Endometrium (tissue), 2 donors: ENCODE results near the gene RALGDS.

Experiments used
- FAIRE-seq: peaks from 2 replicates; lab custom pipeline; 2012; peaks lifted over from hg19 to GRCh38; lab: Jason Lieb, UNC
- donor health status: control.
- donor health status: control.

Gene RALGDS

DNA sequence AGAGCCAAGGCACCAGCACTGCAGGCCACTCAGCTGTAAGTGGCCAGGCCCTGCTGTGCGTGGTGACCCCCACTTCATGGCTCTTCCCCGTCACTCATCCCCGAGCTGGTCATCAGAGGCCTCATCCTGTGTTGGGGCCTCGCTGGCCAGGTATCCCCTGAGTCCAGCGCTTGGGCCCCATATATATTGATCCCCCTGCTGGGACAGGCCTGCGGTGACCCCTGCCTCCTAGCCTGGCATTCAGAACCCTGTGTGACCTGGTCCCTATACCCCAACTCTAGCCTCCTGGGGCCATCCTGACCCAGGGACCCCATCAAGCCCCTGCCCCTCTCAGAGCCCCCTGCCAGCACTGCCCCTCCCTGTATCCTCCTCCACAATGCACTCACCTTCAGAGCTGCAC, 30.0 kb upstream of the RALGDS start:
- no peak for FAIRE-seq

DNA sequence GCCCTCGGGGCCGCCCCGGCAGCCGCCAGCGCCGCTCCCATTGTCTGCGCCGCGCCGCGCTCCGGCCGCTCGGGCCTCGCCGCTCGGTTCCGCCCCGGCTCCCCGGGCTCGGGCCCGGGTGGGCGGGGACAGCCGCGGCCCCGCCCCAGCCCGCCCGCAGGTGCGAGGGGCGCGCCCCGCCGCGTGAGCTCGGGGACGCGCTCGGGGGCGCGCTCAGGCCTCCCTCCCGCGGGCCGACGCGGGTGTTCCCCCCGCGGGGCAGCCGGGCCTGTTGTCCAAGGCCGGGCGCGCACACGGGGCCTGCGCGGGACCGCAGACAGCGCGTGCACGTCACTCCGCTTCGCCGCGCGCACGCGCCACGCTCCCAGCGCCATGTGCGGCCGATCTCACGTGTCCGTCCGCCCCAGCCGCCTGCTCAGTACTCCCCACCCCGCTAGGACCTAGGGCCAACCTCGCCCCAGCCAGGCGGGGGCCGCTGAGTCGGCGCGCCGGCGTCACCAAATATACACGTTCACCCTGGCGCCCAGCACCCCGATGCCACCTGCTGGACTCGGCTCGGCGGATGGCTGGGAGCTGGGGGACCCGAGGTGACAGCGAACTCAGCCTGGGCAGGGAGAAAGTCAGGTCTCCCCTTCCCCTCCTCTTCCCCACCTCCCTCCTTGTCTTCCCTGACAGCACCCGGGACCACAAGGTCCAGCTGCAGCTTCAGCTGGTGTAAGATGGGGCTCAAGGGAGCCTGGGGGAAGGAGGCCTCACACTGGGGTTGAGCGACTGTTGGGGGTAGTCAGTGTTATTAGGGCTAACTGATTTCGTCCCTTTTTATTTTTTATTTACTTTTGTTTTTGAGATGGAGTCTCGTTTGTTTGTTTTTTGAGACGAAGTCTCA, 28.3 kb upstream of the RALGDS start:
- no peak for FAIRE-seq

DNA sequence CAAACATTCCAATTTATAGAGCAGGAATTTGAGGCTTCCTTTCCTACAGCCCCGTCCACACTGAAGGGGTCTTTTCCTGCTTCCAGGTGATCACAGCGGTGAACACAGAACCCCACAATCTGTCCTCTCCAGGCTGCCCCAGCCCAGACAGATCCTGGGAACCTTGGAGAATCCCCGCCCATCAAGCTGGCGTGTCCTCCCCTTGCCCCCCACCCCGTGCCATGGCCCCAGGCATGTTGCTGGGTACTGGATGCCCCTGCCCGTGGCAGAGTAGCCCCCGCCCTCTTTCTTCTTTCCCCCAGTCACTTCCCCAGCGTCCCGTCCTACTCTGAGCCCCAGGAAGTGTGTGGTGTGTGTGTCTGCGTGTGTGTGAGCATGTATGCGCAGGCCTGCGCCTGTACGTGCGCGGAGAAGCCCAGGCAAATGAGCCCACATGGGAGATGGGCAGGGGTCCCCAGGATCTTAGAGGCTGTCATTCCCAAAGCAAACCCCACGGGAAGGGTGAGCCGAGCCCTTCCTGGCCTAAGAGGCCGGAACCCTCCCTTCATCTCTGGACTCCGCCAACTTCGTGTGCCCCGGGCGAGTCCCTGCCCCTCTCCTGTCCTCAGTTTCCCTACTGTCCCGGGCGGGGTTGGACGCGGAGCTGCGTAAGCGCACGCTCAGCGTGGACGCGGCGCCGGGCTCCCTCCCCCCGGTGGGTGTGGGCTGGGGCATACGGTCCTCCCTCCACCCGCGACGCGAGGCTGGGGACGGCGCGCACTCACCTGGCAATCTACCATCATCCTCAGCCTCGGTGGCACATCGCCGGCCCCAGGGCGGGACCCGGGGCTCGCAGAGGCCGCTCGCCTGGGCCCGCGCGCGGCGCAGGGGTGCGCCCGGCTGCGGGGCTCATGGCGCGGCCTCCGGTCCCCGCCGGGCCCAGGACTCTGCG, 27.4 kb upstream of the RALGDS start:
- no peak for FAIRE-seq

DNA sequence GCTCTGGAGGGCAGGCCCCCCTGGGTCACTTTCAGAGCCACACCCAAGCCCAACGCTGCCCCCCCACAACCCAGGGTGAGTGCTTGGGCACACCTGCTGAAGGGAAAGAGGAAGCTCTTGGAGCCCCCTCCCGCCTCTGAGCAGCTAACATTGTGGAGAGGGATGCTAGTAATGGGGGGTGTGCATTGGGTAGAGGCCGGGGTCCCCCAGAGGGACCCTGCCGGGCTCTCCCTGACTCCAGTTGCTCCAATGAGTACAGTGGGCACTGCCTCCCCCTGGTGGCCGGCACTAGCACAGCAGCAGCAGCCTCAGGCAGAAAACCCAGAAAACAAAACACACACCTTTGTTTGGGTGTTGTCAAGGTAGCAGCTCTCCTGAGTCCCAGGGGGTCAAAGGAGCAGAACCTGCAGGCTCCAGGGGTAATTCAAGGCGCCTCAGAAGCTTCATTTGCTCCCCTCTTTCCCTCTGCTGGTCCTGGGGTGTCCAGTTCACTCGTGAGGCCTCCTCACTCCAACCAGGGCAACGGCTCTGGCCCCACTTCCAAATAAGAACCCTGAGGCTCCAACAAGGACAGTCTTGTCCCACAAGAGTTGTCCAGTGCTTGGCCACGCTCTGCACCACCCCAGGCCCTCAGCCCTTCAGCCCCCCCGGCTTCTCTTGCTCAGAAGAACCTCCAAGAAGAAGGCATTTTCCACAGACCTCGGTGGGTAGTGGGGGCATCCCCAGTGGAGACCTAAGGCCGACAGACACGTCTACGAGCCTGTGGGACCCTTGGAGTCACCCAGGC, 26.6 kb upstream of the RALGDS start:
- FAIRE-seq: no peak

DNA sequence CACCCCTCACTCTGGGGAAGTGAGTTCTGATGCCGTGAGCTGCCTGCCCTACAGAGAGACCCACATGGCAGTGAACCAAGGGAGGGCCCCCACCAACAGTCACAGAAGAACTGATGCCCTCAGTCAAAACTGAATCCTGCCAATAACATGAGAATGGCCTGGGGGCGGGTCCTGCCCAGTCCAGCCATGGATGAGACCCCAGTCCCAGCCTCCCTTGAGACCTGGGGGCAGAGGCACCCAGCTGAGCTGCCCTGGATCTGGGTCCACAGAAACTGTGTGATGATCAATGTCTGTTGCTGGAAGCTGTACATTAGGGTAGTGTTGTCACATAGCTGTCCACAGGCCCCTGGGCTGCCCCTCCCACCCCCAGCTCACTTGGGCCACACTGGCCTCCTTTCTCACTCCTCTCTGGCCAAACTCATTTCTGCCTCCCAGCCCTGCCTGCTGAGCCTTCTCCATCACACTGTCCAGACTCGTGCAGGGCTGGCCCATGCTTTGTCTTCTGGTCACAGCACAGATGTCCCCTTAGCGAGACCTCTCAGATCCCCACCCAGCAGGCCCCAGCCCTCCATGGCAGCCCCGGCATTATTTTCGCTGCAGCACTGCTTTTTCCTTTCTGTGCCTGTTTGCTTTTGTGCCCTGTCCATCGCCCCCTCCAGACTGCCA, 25.8 kb upstream of the RALGDS start:
- FAIRE-seq: no peak

DNA sequence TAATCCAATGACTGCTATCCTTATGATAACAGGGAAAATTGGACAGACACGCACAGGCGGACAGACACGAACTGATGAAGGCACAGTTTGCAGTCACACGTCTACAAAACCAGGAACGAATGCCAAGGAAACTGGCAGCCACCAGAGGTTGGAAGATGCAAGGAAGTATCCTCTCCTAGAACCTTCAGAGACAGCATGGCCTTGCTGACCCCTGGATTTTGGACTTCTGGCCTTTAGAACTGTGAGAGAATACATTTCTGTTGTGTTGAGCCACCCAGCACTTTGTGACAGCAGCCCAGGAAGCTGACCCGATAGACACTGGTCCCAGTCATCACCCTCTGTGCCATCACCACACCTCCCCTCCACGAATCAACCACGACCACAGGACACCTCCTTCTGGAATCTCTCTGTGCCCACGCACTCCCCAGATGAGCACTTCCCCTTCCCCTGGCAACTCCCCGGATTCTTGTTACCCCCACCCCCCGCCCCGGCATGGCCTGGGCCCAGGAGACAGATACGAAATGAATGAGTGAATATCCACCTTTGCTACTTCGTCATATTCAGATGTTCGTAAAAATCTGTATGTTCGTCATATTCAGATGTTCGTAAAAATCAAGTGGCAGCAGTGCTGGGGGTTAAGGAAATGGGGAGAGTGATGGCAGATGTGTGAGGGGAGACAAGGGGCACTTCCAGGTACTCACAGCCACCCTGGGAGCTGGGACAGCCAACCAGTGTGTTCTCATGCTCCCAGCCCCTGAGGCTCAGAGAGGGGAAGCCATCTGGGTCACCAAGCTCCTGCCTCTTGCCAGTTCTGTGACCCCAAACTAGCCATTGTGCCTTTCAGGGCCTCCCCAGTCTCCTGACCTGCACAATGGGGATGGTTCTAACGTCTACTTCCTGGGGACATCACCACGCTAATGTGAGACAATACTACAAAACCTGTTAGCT, 24.1 kb upstream of the RALGDS start:
- no peak for FAIRE-seq

DNA sequence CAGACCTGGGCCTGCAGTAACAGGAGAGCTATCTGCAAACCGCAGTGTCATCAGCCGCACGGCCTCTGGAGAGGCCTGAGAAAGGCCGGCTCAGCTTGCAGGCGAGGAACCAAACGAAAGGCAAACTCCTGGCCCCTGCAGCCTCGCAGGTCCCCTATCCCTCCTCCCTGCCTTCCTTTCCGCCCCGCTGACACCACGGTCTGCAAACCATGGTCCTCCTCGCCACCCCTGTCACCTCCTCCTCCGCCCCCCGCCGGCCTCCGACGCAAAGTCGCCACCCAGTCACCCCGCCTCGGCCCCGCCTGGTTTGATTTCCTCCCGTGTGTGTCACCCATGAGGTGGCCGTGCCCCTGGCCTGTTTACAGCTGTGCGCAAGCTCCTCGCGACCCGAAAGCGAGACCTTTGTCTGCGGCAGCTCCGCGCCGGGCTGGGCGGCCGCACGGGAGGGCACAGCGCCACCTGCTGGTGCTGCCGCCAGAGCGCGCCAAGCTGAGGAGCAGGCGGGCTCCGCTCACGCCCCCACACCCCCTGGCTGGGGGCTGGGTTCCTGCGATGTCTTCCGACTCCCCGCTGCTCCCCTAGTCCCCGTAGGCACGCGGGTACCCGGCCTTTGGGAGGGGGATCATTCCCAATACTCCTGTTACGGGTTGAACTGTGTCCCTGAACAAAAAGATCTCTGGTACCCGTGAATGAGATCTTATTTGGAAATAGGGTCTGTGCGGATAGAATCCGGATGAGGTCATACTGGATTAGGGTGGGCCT, 23.3 kb upstream of the RALGDS start:
- FAIRE-seq: no peak

DNA sequence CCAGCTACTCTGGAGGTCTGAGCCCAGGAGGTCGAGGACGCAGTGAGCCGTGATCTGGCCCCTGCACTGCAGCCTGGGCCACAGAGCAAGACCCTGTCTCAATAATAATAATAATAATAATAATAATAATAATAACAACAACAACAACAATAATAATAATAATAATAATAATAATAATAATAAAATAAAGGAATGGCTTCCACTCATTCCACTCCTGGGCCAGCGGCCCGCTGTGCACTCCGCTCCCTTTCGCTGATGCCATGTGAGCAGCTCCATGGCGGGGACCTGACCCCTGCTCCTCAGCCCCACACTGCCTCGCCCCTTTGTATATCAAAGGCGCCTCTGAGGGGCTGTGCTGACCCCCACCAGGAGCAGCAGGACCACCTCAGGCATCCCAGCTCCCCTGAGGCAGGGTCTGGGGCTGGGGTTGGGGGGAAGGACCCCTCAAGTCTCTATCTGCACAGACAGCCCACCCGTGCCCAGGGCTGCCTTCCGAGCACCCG, 22.6 kb upstream of the RALGDS start:
- FAIRE-seq: no peak

DNA sequence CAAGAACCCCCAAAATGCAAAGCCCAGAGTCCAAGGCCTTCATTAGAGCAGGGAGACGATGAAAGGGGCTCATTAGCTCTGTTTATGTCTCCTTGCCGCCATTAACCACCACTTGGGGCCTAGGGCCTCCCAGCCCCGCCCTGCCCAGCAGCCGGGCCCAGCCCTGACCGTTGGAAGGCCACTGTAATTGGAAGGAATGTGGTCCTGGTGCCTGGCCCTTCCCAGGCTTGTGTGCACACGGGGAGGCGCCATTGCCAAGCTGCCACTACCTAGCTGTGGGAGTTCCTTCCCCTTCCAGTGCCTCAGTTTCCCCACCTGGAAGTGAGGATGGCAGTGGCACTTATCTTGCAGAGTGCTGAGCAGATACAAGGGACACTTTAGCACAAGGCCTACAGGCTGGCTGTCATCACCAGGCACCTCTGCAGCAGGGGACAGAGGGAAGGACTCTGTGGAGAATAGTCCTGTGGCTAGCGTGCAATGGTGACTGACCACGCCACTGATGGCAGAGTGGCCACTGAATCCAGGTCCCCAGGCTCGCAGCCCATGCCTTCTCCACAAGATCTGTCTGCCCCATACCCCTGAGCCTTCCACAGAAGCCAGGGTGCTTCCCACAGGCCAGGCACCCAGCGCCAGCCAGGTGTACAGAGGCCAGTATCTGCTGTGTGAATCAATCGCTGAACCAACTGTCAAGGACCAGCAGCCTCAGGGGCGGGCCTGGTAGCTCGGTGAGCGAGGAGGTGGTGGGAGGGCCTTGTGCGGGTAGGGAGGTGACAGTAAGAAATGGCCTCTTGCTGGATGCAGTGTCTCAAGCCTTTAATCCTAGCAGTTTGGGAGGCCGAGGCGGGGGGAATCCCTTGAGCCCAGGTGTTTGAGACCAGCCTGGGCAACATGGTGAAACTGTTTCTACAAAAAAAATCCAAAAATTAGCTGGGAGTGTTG, 21.9 kb upstream of the RALGDS start:
- FAIRE-seq: no peak

DNA sequence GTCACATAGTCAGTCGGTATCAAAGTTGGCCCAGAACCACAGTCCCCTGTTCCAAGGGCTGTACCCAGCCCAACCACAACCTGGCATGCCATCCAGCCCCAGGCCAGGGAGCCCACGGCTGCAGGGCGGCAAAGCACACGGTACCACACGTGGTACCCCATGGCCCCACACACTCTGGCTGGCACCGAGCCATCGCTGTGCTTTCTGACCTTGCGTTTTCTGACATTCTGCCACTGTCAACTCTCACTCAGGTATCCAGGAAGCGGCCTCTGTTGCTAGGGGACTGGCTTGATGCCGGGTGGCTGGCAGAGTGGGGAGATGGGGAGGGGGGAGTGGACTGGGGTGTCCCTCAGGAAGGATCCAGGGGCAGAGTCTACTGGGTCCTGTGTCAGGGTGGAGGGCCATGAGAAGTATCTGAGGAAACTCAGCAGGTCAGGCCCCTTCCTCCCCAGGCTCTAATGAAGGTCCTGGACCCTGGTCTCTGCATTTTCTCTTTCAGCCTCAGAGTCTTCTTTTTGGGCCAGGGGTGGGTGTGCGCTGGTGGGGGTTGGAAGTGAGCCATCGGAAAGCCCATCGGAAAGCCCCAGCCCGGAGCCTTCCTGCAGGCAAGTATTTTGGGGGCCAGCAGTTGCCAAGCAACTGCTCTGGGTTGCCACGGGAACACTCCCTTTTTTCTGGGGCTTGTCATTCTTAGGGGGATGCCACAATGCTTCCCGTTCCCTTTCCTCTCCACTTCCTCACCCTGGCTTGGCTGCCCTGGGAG, 21.0 kb upstream of the RALGDS start:
- FAIRE-seq: no peak

DNA sequence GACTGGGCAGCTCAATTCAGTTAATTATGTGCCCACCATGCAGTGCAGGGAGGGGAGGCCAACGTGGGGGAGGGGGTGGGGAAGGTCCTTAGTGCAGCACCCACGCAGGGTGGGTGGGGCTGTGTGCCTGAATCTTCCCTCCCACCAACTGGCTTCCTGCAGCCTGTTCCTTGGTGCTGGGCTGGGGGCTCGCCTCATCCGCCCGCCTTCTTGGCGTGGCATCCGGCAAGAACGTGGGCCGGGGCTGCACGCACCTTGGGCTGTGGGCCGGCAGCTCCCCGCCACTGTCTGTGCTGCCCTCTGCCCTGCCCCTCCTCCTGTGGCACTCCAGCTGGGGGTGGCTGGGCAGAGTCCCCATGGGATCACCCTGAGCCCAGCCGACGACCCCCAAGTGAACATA, 19.6 kb upstream of the RALGDS start:
- FAIRE-seq: no peak

DNA sequence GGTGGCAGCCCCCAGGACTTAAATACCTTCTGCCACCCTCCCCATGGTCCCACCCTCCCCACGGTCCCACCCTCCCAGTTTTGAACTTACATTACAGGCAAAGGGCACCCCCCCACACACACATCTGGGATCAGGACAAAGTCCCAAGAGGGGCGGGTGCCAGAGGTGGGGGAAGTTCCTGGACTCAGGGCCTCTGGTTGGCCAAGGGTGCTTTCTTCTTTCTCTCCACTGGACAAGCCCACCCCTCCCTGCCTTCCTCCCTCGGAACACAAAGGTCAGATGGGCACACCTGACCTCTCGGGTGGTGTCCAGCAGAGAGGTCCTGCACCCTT, 19.1 kb upstream of the RALGDS start:
- no peak for FAIRE-seq

DNA sequence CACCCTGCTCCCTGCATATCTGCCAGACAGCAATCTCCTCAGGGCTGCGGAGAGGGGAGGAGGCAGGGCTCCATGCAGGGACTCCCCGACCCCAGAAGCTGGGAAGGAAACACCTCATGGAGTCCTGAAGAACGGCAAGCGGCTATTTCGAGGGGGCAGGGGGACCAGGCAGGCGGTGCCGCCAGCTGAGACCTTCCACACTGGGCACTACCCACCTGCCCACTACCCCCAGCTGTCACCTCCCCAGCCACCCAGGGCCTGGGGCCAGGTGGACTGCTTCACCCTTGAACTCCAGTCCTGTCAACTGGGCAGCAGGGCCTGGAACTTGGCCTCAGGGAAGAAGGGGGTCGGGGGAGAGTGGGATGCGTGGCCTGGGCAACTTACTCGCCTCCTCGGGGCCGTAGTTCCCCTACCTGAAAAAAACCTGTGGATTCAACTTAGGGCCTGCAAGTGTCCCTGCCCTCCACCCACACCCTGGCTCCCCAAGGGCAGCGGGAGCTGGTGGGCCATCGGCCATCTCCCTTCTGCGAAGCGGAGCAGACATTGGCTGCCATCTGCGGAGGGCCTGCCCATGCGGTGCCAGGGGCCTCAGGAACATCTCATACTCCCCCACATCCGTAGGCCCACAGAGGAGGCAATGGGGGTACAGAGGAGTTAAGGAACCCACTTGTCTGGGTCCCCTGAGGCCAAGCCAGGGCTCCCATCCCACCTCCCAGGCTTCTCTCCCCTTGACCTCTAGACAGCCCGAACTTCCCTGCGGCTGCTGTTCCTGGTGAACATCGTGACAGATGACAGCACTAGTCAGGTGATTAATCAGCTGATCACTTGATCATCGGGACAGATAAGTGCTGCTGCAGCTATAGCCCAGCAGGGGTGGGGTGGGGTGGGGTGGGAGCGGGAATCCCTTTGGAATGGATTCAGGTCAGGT, 18.5 kb upstream of the RALGDS start:
- no peak for FAIRE-seq

DNA sequence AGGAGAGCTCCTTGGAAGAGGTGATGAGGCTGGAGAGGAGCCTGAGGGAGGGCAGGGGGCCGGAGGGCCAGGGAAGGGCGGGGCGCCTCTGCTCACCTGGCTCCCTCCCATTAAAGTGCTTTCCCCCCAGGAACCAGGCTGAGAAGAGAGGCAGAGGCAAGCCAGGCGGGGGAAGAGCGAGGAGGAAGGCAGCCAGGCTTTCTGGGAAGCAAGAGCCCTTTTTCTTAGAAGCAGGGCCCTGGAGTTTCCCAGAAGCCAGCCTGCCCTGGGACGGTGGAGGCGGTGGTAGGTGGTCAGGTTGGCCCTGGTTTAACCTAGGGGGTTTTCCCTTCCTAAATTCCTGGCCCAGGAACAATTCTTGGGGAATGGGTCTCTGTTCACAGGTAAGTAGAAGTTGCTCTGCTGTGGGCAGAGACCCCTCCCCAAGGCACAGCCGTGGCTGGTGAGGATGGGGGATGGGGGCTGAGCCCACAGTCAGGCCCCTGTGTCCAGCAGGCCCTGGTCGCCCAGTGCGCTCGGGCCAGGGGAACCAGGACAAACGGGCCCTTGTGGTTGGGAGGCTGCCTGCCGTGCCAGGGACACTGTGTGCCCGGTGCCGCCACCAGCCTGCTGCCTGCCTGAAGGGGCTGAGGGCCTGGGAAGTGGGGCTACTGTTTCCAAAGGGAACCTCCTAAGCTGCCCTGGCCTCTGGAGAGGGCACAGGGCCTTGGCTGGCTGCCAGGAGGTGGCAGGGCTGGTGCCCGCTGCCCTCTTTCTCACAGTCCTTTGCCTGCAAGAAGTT, 16.6 kb upstream of the RALGDS start:
- no peak for FAIRE-seq

DNA sequence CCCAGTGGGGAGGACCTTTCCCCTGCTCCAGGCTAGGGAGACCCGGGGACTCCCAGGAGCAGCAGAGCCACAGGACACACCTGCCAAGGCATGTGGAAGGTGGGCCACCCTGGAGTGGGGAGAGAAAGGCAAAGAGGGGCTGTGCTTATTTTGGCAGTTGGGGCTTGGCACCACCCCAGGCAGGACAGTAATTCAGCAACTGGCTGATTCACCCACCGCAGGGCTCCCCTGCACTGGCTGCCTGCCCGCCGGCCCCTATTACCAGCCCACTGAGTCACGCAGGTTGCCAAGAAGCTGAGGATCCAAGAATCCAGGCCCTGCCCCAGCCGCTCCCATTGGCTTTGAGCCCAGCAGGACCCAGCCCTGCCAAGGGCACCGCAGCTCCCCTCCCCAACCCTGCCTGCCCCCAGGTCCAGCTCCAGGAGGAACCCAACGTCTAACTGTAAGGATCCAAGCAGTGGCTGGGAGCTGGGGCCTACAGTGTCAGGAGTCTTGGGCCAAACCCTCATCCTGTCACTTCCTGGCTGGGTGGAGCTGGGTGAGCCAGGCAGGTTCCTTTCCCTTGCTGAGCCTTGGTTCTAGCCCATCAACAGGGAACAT, 14.2 kb upstream of the RALGDS start:
- no peak for FAIRE-seq
